Keratinocyte (primary cell): ENCODE measurements around the gene PFKFB4. TPM values are rescaled to one million over a fixed set of nuclear protein-coding genes. Genes with fewer than 3 reads are reported as not detected.

Experiments used
- DNase-seq: peaks from one replicate; pipeline ENCODE4 v3.0.0-alpha.2; 2011; ENCODE audit warnings: low read depth, missing footprints, low spot score
- FAIRE-seq: peaks from 2 replicates; lab custom pipeline; 2011; peaks lifted over from hg19 to GRCh38; lab: Jason Lieb, UNC
- H2AFZ ChIP-seq: 2 replicates; pipeline ENCODE4 v1.6.0; 2012; ENCODE audit warnings: low read length, control low read depth, inconsistent platforms; ENCODE audit not compliant: control insufficient read depth
- H3K27ac ChIP-seq: 2 replicates; pipeline ENCODE4 v1.5.1; 2011; ENCODE audit warnings: low read length; ENCODE audit not compliant: control insufficient read depth, insufficient read depth
- H3K27me3 ChIP-seq: 3 replicates; pipeline ENCODE4 v1.6.0; 2011; ENCODE audit warnings: low read length; ENCODE audit not compliant: control insufficient read depth, insufficient read depth; ENCODE audit errors: extremely low read depth
- H3K36me3 ChIP-seq, 2 experiments: 2 replicates in 1 of 2; 3 replicates in 1 of 2; pipeline ENCODE4 v1.5.1; 2011; ENCODE audit warnings: low read length in 2 of 2, mild to moderate bottlenecking in 1 of 2; ENCODE audit not compliant: control insufficient read depth in 2 of 2, insufficient read depth in 2 of 2; ENCODE audit errors: extremely low read depth in 1 of 2
- H3K4me1 ChIP-seq: 3 replicates; pipeline ENCODE4 v1.5.1; 2011; ENCODE audit warnings: low read length; ENCODE audit not compliant: control insufficient read depth, insufficient read depth; ENCODE audit errors: extremely low read depth
- H3K4me2 ChIP-seq: 3 replicates; pipeline ENCODE4 v1.6.0; 2011; ENCODE audit warnings: low read depth, low read length; ENCODE audit not compliant: control insufficient read depth, insufficient read depth; ENCODE audit errors: extremely low read depth
- H3K4me3 ChIP-seq, 3 experiments: fragments of 200-600 bp in 1 of 3; sonication (generic) in 1 of 3; 2 replicates in 2 of 3; 3 replicates in 1 of 3; pipeline ENCODE4 v1.5.1; 2011 to 2016; ENCODE audit warnings: low read length in 3 of 3, mild to moderate bottlenecking in 3 of 3, control low read depth in 2 of 3, inconsistent platforms in 1 of 3, low read depth in 1 of 3, mixed read lengths in 1 of 3, mixed run types in 1 of 3, moderate library complexity in 1 of 3; ENCODE audit not compliant: control insufficient read depth in 2 of 3, insufficient read depth in 2 of 3; ENCODE audit errors: extremely low read depth in 1 of 3
- H3K79me2 ChIP-seq: 2 replicates; pipeline ENCODE4 v1.6.0; 2012; ENCODE audit warnings: low read length; ENCODE audit not compliant: control insufficient read depth, insufficient read depth
- H3K9ac ChIP-seq: 3 replicates; pipeline ENCODE4 v1.6.0; 2011; ENCODE audit warnings: low read length; ENCODE audit not compliant: control insufficient read depth, insufficient read depth; ENCODE audit errors: extremely low read depth
- H3K9me1 ChIP-seq: 3 replicates; pipeline ENCODE4 v1.6.0; 2011; ENCODE audit warnings: low read length; ENCODE audit not compliant: control insufficient read depth, insufficient read depth; ENCODE audit errors: extremely low read depth
- H3K9me3 ChIP-seq: 2 replicates; pipeline ENCODE4 v1.5.1; 2012; ENCODE audit warnings: low read depth, low read length; ENCODE audit not compliant: control insufficient read depth
- H4K20me1 ChIP-seq: 3 replicates; pipeline ENCODE4 v1.6.0; 2011; ENCODE audit warnings: low read length; ENCODE audit not compliant: control insufficient read depth, insufficient read depth; ENCODE audit errors: extremely low read depth
- EZH2 ChIP-seq: IDR thresholded peaks from one replicate; pipeline ENCODE4 v1.6.1; 2012; ENCODE audit warnings: inconsistent platforms, mild to moderate bottlenecking, low read length, moderate library complexity
- dilution Hi-C: fragments of 300-500 bp; cut with MboI; formaldehyde crosslinking; loops from one replicate; pipeline ENCODE4 v1.7.0; 2020; ENCODE audit warnings: low sequenced_read_pairs; ENCODE audit not compliant: extremely low pct_ligation_motif_present
- polyA plus RNA-seq, 5 experiments: library from polyadenylated mRNA; depleted of rRNA in 3 of 5; stranded (reverse) in 3 of 5; stranded (forward) in 1 of 5; unstranded in 1 of 5; fragments of >200 nt; gene quantifications; 1 replicate in 1 of 5; 2 replicates in 3 of 5; 3 replicates in 1 of 5; pipeline versions ENCODE4 v1.2.1 to v1.2.3, GENCODE V29; 2011 to 2012; ENCODE audit warnings: missing spikeins in 2 of 5, low read depth in 1 of 5, low replicate concordance in 1 of 5
- TF ChIP-seq, protein P1 (sequence below), 3 experiments: IDR thresholded peaks in 1 of 3; conservative IDR thresholded peaks in 1 of 3; optimal IDR thresholded peaks in 1 of 3; 2 replicates in 2 of 3; 3 replicates in 1 of 3; pipeline versions ENCODE3 to v1.5.1; 2011; ENCODE audit warnings: low read length in 3 of 3, mild to moderate bottlenecking in 3 of 3, moderate library complexity in 2 of 3, control low read depth in 1 of 3, inconsistent platforms in 1 of 3; ENCODE audit not compliant: insufficient read depth in 2 of 3; ENCODE audit errors: extremely low read depth in 1 of 3

PFKFB4 gene
- polyA plus RNA-seq, 1 donor (not counting 4 experiments of a cell fraction or from before 2014, with no cell fraction given), result 15.1 TPM

DNA sequence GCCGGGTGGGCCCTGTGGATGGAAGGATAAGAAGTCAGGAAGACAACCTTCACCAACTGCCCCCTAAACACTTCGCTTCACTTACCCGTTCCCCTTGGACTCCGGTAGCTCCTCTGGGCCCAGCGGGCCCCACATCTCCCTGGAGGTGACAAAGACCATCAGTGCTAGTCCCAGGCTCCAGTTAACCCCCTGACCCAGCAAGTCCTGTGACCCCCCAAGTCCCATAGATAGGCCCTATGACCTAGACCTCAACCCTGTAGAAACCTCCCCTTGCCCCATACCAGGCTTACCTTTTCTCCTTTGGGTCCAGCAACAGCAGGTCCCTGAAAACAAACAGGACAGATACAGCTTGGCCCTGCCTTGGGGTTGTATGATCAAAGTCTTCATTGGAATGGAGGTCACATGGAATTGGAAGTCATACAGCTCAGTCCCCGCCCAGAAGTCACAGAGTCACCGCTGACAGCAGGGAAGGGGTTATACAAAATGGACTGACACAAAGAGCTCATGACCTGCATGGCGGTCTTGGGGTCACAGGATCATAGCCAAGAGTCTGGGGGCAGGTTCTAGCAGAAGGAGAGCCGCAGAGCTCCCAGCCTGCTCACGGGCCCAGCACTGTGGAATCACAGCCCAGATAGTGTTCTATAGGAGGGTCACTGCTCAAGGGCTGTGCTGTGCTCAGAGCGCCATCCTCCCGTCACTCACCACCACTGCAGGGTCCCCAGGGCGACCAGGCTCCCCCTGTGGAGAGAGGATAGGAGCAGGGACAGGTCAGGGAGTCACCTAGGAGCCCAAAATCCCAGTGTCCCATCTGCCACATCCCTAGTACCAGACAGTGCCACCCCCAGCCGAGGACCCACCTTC lies 25.2 kb upstream of the PFKFB4 start:
- Histone ChIP-seq H3K9me3 (no peaks in the 10 kb centered on the region), H3K79me2 (peaks cover 42% of the 10 kb centered on the region), H3K9ac (no peak overlapping the region), H4K20me1 (peaks cover 18% of the 10 kb centered on the region), H2AFZ (no peak overlapping the region), H3K4me2 (no peak overlapping the region), H3K4me1 (no peaks in the 10 kb centered on the region), H3K27me3 (no peaks in the 10 kb centered on the region), H3K9me1 (no peaks in the 10 kb centered on the region), H3K27ac (no peak overlapping the region), H3K4me3 (no peak overlapping the region), H3K36me3 (peaks cover 76 to 92% of the 10 kb centered on the region in 2 experiments)
- dilution Hi-C loops, result no loop called here
- FAIRE-seq (no peak), DNase-seq (no peak)
- TF ChIP-seq, protein P1, sequence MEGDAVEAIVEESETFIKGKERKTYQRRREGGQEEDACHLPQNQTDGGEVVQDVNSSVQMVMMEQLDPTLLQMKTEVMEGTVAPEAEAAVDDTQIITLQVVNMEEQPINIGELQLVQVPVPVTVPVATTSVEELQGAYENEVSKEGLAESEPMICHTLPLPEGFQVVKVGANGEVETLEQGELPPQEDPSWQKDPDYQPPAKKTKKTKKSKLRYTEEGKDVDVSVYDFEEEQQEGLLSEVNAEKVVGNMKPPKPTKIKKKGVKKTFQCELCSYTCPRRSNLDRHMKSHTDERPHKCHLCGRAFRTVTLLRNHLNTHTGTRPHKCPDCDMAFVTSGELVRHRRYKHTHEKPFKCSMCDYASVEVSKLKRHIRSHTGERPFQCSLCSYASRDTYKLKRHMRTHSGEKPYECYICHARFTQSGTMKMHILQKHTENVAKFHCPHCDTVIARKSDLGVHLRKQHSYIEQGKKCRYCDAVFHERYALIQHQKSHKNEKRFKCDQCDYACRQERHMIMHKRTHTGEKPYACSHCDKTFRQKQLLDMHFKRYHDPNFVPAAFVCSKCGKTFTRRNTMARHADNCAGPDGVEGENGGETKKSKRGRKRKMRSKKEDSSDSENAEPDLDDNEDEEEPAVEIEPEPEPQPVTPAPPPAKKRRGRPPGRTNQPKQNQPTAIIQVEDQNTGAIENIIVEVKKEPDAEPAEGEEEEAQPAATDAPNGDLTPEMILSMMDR (optimal IDR thresholded peaks at IDR 0.05 in 1 of 3, IDR thresholded peaks at IDR 0.05 in 1 of 3, conservative IDR thresholded peaks at IDR 0.05 in 1 of 3; ENCODE audit: extremely low read depth in 1 of 3, insufficient read depth in 2 of 3, low read length in 3 of 3), result no peak
- no peak for TF ChIP-seq EZH2

DNA sequence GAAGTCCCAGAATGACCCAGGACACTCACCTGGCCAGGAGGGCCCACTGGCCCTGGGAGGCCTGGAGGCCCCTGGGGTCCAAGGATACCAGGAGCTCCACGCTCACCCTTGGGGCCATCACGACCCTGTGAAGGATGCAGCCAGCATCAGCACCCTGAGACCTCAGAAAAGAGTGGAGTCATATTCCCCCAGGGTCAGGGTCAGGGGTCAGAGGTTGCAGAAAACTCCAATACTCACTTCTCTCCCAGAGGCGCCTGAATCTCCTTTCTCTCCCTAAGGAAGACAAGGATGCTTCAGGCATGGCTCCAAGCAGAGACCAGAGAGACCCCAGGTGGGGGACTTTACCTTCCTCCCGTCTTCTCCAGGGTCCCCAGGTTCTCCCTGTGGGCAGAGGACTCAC lies 20.0 kb upstream of the PFKFB4 start:
- no peak for DNase-seq
- H4K20me1 ChIP-seq, result peaks cover 13% of the 10 kb centered on the region
- H3K27me3 ChIP-seq, result no peaks in the 10 kb centered on the region
- no peaks in the 10 kb centered on the region for H3K4me1 ChIP-seq
- no peak overlapping the region for H3K4me2 ChIP-seq
- H3K36me3 ChIP-seq, result peaks cover 74 to 81% of the 10 kb centered on the region in 2 experiments
- no peak overlapping the region for H3K27ac ChIP-seq
- dilution Hi-C loops, result no loop called here
- no peak overlapping the region for H3K4me3 ChIP-seq
- no peak for FAIRE-seq
- peaks cover 28% of the 10 kb centered on the region for H3K79me2 ChIP-seq
- no peaks in the 10 kb centered on the region for H3K9me3 ChIP-seq
- H3K9me1 ChIP-seq, result no peaks in the 10 kb centered on the region
- no peak overlapping the region for H2AFZ ChIP-seq
- TF ChIP-seq EZH2, result no peak
- TF ChIP-seq, protein P1 (optimal IDR thresholded peaks at IDR 0.05 in 1 of 3, IDR thresholded peaks at IDR 0.05 in 1 of 3, conservative IDR thresholded peaks at IDR 0.05 in 1 of 3; ENCODE audit: extremely low read depth in 1 of 3, insufficient read depth in 2 of 3, low read length in 3 of 3), result no peak
- no peak overlapping the region for H3K9ac ChIP-seq
